KBM-7 (cell line): ENCODE measurements around the gene LRFN2.

ENCODE experiments used
- DNase-seq: peaks from one replicate; pipeline ENCODE4 v3.0.0-alpha.2; 2015
- in situ Hi-C: fragments of 300-500 bp; cut with MboI; formaldehyde crosslinking; loops from 2 replicates; pipeline ENCODE4 v1.14.3; 2020; ENCODE audit warnings: low sequenced_read_pairs, low pct_unique_long_range_greater_than_20kb, mixed read lengths

LRFN2 gene

GRCh38 chr6:40524797-40525585 lies 62.2 kb downstream of the LRFN2 start:
- DNase-seq = no peak
- in situ Hi-C loops = no loop called here

- in situ Hi-C loops = no loop called here
- no peak for DNase-seq
These were observed 63.5 kb downstream of the LRFN2 start for GRCh38 chr6:40523505-40524172.

- DNase-seq = no peak
- in situ Hi-C loops = no loop called here
These were observed 65.7 kb downstream of the LRFN2 start for GRCh38 chr6:40521496-40521895.

- in situ Hi-C loops = no loop called here
- DNase-seq = no peak
These were observed 66.5 kb downstream of the LRFN2 start for GRCh38 chr6:40520678-40521077.

- DNase-seq = no peak
- in situ Hi-C loops = no loop called here
These were observed 67.1 kb downstream of the LRFN2 start for GRCh38 chr6:40520084-40520483.

- no peak for DNase-seq
- in situ Hi-C loops = no loop called here
These were observed 69.5 kb downstream of the LRFN2 start for GRCh38 chr6:40517654-40518053.

- no peak for DNase-seq
- in situ Hi-C loops = no loop called here
These were observed 70.7 kb downstream of the LRFN2 start for GRCh38 chr6:40516429-40516828.

GRCh38 chr6:40512340-40512739 lies 74.8 kb downstream of the LRFN2 start:
- no peak for DNase-seq
- in situ Hi-C loops = no loop called here

GRCh38 chr6:40511884-40512283 lies 75.3 kb downstream of the LRFN2 start:
- no peak for DNase-seq
- in situ Hi-C loops = no loop called here

GRCh38 chr6:40510442-40510841 lies 76.7 kb downstream of the LRFN2 start:
- in situ Hi-C loops = no loop called here
- DNase-seq = no peak

GRCh38 chr6:40509716-40510260 lies 77.4 kb downstream of the LRFN2 start:
- in situ Hi-C loops = no loop called here
- DNase-seq = no peak

- in situ Hi-C loops = no loop called here
- no peak for DNase-seq
These were observed 78.1 kb downstream of the LRFN2 start for GRCh38 chr6:40509086-40509485.

- in situ Hi-C loops = no loop called here
- no peak for DNase-seq
These were observed 80.2 kb downstream of the LRFN2 start for GRCh38 chr6:40506954-40507353.

GRCh38 chr6:40505191-40505810 lies 81.9 kb downstream of the LRFN2 start:
- in situ Hi-C loops = no loop called here
- DNase-seq = no peak

GRCh38 chr6:40504274-40504673 lies 82.9 kb downstream of the LRFN2 start:
- no peak for DNase-seq
- in situ Hi-C loops = no loop called here

GRCh38 chr6:40500227-40500626 lies 86.9 kb downstream of the LRFN2 start:
- DNase-seq = no peak
- in situ Hi-C loops = no loop called here

GRCh38 chr6:40499215-40499614 lies 87.9 kb downstream of the LRFN2 start:
- DNase-seq = no peak
- in situ Hi-C loops = no loop called here

- no peak for DNase-seq
- in situ Hi-C loops = no loop called here
These were observed 89.0 kb downstream of the LRFN2 start for GRCh38 chr6:40498148-40498547.

GRCh38 chr6:40492187-40492586 lies 95.0 kb downstream of the LRFN2 start:
- no peak for DNase-seq
- in situ Hi-C loops = no loop called here

- no peak for DNase-seq
- in situ Hi-C loops = no loop called here
These were observed 96.7 kb downstream of the LRFN2 start for GRCh38 chr6:40490508-40490907.
